ENCODE measurements around the gene TBX4. TPM values are rescaled to one million over a fixed set of nuclear protein-coding genes. Genes with fewer than 3 reads are reported as not detected.

The TBX4 gene
- polyA plus RNA-seq, 1 donor (not counting 4 experiments of a cell fraction or from before 2014, with no cell fraction given) = 0.04 TPM

GRCh38 chr17:61416540-61417363 lies 35.5 kb upstream of the TBX4 start:
- Histone ChIP-seq H3K9me1 (ENCODE audit: control insufficient read depth, extremely low read depth, insufficient read depth, low read length) (no peaks in the 10 kb centered on the region), H3K4me1 (ENCODE audit: control insufficient read depth, extremely low read depth, insufficient read depth, low read length) (no peaks in the 10 kb centered on the region), H3K36me3 (ENCODE audit: control insufficient read depth in 2 of 2, extremely low read depth in 1 of 2, insufficient read depth in 2 of 2, low read length in 2 of 2) (no peaks in the 10 kb centered on the region), H3K4me3 (ENCODE audit: control insufficient read depth in 2 of 3, extremely low read depth in 1 of 3, insufficient read depth in 2 of 3, low read depth in 1 of 3, low read length in 3 of 3) (no peak overlapping the region), H3K27ac (ENCODE audit: control insufficient read depth, insufficient read depth, low read length) (no peak overlapping the region), H4K20me1 (ENCODE audit: control insufficient read depth, extremely low read depth, insufficient read depth, low read length) (no peaks in the 10 kb centered on the region), H2AFZ (ENCODE audit: control insufficient read depth, low read length) (no peak overlapping the region), H3K79me2 (ENCODE audit: control insufficient read depth, insufficient read depth, low read length) (no peaks in the 10 kb centered on the region), H3K9ac (ENCODE audit: control insufficient read depth, extremely low read depth, insufficient read depth, low read length) (no peak overlapping the region), H3K9me3 (ENCODE audit: control insufficient read depth, low read depth, low read length) (no peaks in the 10 kb centered on the region), H3K4me2 (ENCODE audit: control insufficient read depth, extremely low read depth, insufficient read depth, low read depth, low read length) (peak overlapping the region; percentile 23), H3K27me3 (ENCODE audit: control insufficient read depth, extremely low read depth, insufficient read depth, low read length) (no peaks in the 10 kb centered on the region)
- TF ChIP-seq CTCF (optimal IDR thresholded peaks at IDR 0.05 in 1 of 3, IDR thresholded peaks at IDR 0.05 in 1 of 3, conservative IDR thresholded peaks at IDR 0.05 in 1 of 3; ENCODE audit: extremely low read depth in 1 of 3, insufficient read depth in 2 of 3, low read length in 3 of 3) = peak; percentile 82 to 97 (median 89)
- TF ChIP-seq EZH2 (IDR thresholded peaks at IDR 0.05; ENCODE audit: low read length) = no peak
- FAIRE-seq (no peak), DNase-seq (ENCODE audit: low read depth, low spot score) (no peak)
- dilution Hi-C loops (cut with MboI; ENCODE audit: extremely low pct_ligation_motif_present, low sequenced_read_pairs) = no loop called here

GRCh38 chr17:61418449-61418848 lies 33.8 kb upstream of the TBX4 start:
- Histone ChIP-seq H3K4me1 (ENCODE audit: control insufficient read depth, extremely low read depth, insufficient read depth, low read length) (no peaks in the 10 kb centered on the region), H3K27ac (ENCODE audit: control insufficient read depth, insufficient read depth, low read length) (no peak overlapping the region), H3K36me3 (ENCODE audit: control insufficient read depth in 2 of 2, extremely low read depth in 1 of 2, insufficient read depth in 2 of 2, low read length in 2 of 2) (no peaks in the 10 kb centered on the region), H3K4me2 (ENCODE audit: control insufficient read depth, extremely low read depth, insufficient read depth, low read depth, low read length) (no peak overlapping the region), H2AFZ (ENCODE audit: control insufficient read depth, low read length) (no peak overlapping the region), H3K4me3 (ENCODE audit: control insufficient read depth in 2 of 3, extremely low read depth in 1 of 3, insufficient read depth in 2 of 3, low read depth in 1 of 3, low read length in 3 of 3) (no peak overlapping the region), H4K20me1 (ENCODE audit: control insufficient read depth, extremely low read depth, insufficient read depth, low read length) (no peaks in the 10 kb centered on the region), H3K79me2 (ENCODE audit: control insufficient read depth, insufficient read depth, low read length) (no peaks in the 10 kb centered on the region), H3K9me3 (ENCODE audit: control insufficient read depth, low read depth, low read length) (no peaks in the 10 kb centered on the region), H3K27me3 (ENCODE audit: control insufficient read depth, extremely low read depth, insufficient read depth, low read length) (no peaks in the 10 kb centered on the region), H3K9me1 (ENCODE audit: control insufficient read depth, extremely low read depth, insufficient read depth, low read length) (no peaks in the 10 kb centered on the region), H3K9ac (ENCODE audit: control insufficient read depth, extremely low read depth, insufficient read depth, low read length) (no peak overlapping the region)
- no peak for FAIRE-seq
- no peak for DNase-seq (ENCODE audit: low read depth, low spot score)
- dilution Hi-C loops (cut with MboI; ENCODE audit: extremely low pct_ligation_motif_present, low sequenced_read_pairs) = no loop called here
- TF ChIP-seq EZH2 (IDR thresholded peaks at IDR 0.05; ENCODE audit: low read length) (no peak), CTCF (optimal IDR thresholded peaks at IDR 0.05 in 1 of 3, IDR thresholded peaks at IDR 0.05 in 1 of 3, conservative IDR thresholded peaks at IDR 0.05 in 1 of 3; ENCODE audit: extremely low read depth in 1 of 3, insufficient read depth in 2 of 3, low read length in 3 of 3) (no peak)
